AG04449 (cell line): Measurements from ENCODE around the gene CTDSP2.

Experiments used
- CTCF ChIA-PET: fragments of 350-600 bp; formaldehyde crosslinking; extraction: SDS; loops from one replicate; lab custom pipeline; 2021; ENCODE audit warnings: antibody characterized with exemption; lab: Yijun Ruan, JAX
- POLR2A ChIA-PET: fragments of 400-600, 350-600 bp; formaldehyde crosslinking; extraction: SDS; loops from one replicate; lab custom pipeline; 2020; ENCODE audit warnings: antibody characterized with exemption, inconsistent platforms; lab: Yijun Ruan, JAX
- DNase-seq: peaks from one replicate; pipeline ENCODE4 v3.0.0-alpha.2; 2010; ENCODE audit warnings: low read depth, low spot score
- H3K4me3 ChIP-seq: 2 replicates; pipeline ENCODE4 v1.5.1; 2011; ENCODE audit warnings: low read depth, mild to moderate bottlenecking, control low read depth, low read length
- CTCF ChIP-seq: IDR thresholded peaks from one replicate; pipeline ENCODE4 v1.5.1; 2011; ENCODE audit warnings: mild to moderate bottlenecking, moderate library complexity, low read length, control low read depth, inconsistent platforms; ENCODE audit not compliant: insufficient read depth; ENCODE audit errors: missing control alignments

The CTDSP2 gene

GRCh38 chr12:57796996-57797395 is 49.5 kb downstream of the CTDSP2 start:
- CTCF ChIA-PET, result interaction anchor here (1.0 to 28.9 kb wide), 6 partner anchors 9 to 137 kb away, joined by 3 to 478 read pairs (median 83); partner anchors contain the start of genes AVIL and TSFM
- H3K4me3 ChIP-seq, result no peak overlapping the region
- DNase-seq, result no peak
- POLR2A ChIA-PET, result no interaction called here
- no peak for TF ChIP-seq CTCF

GRCh38 chr12:57795354-57795753 is 51.2 kb downstream of the CTDSP2 start:
- H3K4me3 ChIP-seq, result no peak overlapping the region
- CTCF ChIA-PET, result interaction anchor here (1.4 to 28.9 kb wide), 6 partner anchors 8 to 112 kb away, joined by 4 to 478 read pairs (median 96); partner anchors contain the start of genes AVIL and TSFM
- no peak for TF ChIP-seq CTCF
- no peak for DNase-seq
- POLR2A ChIA-PET, result no interaction called here

GRCh38 chr12:57793920-57794319 is 52.6 kb downstream of the CTDSP2 start:
- POLR2A ChIA-PET, result interaction anchor here (0.7 to 1.0 kb wide), 2 partner anchors 43 to 44 kb away, joined by 3 read pairs; no protein-coding TSS in a partner anchor
- DNase-seq, result peak; percentile 81

GRCh38 chr12:57783861-57784260 is 62.7 kb downstream of the CTDSP2 start:
- POLR2A ChIA-PET, result no interaction called here
- no peak for TF ChIP-seq CTCF
- H3K4me3 ChIP-seq, result no peak overlapping the region
- DNase-seq, result no peak
- CTCF ChIA-PET, result interaction anchor here (1.0 to 9.4 kb wide), 12 partner anchors 10 to 121 kb away, joined by 4 to 199 read pairs (median 8); partner anchors contain the start of genes CTDSP2, EEF1AKMT3 and METTL1

More at GRCh38 chr12:57793920-57794319, 52.6 kb downstream of the CTDSP2 start:
- no peak for TF ChIP-seq CTCF
- CTCF ChIA-PET, result interaction anchor here (0.9 to 28.9 kb wide), 15 partner anchors 9 to 114 kb away, joined by 3 to 478 read pairs (median 4); partner anchors contain the start of genes AVIL and TSFM
- no peak overlapping the region for H3K4me3 ChIP-seq

- ChIA-PET CTCF (interaction anchor here (0.9 to 9.4 kb wide), 25 partner anchors 10 to 127 kb away, joined by 3 to 199 read pairs (median 5); partner anchors contain the start of genes CTDSP2, CYP27B1, EEF1AKMT3 and METTL1), POLR2A (interaction anchor here (1.2 kb wide), 1 partner anchor 11 kb away, joined by 5 read pairs; the partner anchor contains the start of genes EEF1AKMT3 and METTL1)
- TF ChIP-seq CTCF, result no peak
- H3K4me3 ChIP-seq, result peak overlapping the region; percentile 94
- DNase-seq, result no peak
These were observed 63.1 kb downstream of the CTDSP2 start for GRCh38 chr12:57783466-57783801.
